GM12891 (cell line): ENCODE data around the gene E4F1.

Source experiments
- PAX5 ChIP-seq: IDR thresholded peaks from 2 replicates; pipeline ENCODE4 v1.6.1; 2011; ENCODE audit warnings: low read length, moderate library complexity, mild to moderate bottlenecking; ENCODE audit not compliant: insufficient read depth, severe bottlenecking
- POLR2A ChIP-seq: IDR thresholded peaks from 2 replicates; pipeline ENCODE4 v1.6.1; 2011; ENCODE audit warnings: low read depth, low read length, control low read depth
- POLR2AphosphoS5 ChIP-seq: IDR thresholded peaks from 2 replicates; pipeline ENCODE4 v1.6.1; 2011; ENCODE audit warnings: low read depth, low read length, control low read depth
- POU2F2 ChIP-seq: IDR thresholded peaks from 2 replicates; pipeline ENCODE4 v1.6.1; 2011; ENCODE audit warnings: low read depth, mild to moderate bottlenecking, control low read depth, low read length, moderate library complexity
- SPI1 ChIP-seq: IDR thresholded peaks from 2 replicates; pipeline ENCODE4 v1.6.1; 2011; ENCODE audit warnings: low read depth, low read length, control low read depth
- TAF1 ChIP-seq: IDR thresholded peaks from 2 replicates; pipeline ENCODE4 v1.6.1; 2011; ENCODE audit warnings: low read depth, low read length, control low read depth

DNA sequence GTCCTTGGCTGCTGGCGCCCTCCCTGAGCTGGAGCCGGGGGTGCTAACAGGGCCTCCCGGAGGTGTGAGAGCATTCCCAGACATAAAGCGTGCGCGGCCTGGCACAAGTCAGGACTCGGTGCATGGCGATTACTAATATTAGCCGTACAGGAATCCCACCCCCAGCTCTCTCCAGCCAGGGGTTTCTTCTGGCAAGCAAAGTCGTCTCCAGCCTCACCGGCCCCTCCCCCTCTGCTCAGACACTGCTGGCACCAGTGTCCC is 32.0 kb upstream of the E4F1 start:
- no peak for TF ChIP-seq POLR2AphosphoS5
- no peak for TF ChIP-seq POLR2A
- no peak for TF ChIP-seq SPI1
- TF ChIP-seq PAX5: no peak
- no peak for TF ChIP-seq TAF1
- TF ChIP-seq POU2F2: no peak
